ENCODE data around the gene CSF3R. TPM values are rescaled to one million over a fixed set of nuclear protein-coding genes. Genes with fewer than 3 reads are reported as not detected.

The CSF3R gene
- polyA plus RNA-seq, 3 donors = 270 to 1,537 (median 447) TPM

DNA sequence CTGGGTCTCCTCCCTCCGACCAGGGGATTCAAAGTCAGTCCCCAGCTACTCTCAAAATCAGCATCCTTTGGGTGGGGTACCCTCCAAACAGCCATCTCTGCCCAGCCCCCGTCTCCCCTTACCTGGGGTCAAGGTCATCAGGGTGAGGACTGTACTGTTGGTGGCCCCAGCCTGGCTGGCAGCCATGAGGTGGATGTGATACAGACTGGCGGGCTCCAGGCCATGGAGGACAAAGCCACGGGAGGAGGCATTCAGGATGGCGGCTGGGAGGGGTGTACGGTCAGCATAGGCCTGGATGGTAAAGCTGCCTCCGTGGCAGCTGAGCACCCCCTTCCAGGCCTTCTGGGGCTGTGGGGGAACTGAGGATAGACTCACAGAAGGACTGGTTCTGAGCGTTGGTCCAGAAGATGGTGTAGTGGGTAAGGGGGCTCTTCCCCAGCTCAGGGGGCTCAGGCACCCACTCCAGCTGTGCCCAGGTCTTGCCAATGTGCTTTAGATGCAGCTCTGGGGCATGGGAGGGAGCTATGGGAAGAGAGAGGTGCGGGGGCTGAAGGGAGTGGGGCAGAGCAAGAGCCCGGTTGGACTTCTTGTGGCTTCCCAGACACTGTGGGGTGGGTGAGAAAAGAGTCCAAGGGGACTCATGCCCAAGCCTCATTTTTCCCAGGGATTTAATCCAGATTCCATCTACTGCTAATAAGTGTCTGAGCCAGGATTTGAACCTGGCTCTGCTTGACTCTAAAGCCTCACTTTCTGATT lies 14.8 kb downstream of the CSF3R start:
- H3K4me1 ChIP-seq (ENCODE audit: control insufficient read depth in 1 of 2, insufficient read depth in 2 of 2, low read length in 2 of 2) = peaks cover 31 to 33% of the 10 kb centered on the region in 2 donors
- peaks cover 55 to 74% of the 10 kb centered on the region in 2 donors for H3K36me3 Mint-ChIP-seq
- peaks cover 29% of the 10 kb centered on the region for H4K20me1 ChIP-seq (ENCODE audit: insufficient read depth, low read length)
- WGBS (ENCODE audit: insufficient coverage) = 78% methylated on average over 7 of the region's 10 CpGs
- TF ChIP-seq, protein P1, sequence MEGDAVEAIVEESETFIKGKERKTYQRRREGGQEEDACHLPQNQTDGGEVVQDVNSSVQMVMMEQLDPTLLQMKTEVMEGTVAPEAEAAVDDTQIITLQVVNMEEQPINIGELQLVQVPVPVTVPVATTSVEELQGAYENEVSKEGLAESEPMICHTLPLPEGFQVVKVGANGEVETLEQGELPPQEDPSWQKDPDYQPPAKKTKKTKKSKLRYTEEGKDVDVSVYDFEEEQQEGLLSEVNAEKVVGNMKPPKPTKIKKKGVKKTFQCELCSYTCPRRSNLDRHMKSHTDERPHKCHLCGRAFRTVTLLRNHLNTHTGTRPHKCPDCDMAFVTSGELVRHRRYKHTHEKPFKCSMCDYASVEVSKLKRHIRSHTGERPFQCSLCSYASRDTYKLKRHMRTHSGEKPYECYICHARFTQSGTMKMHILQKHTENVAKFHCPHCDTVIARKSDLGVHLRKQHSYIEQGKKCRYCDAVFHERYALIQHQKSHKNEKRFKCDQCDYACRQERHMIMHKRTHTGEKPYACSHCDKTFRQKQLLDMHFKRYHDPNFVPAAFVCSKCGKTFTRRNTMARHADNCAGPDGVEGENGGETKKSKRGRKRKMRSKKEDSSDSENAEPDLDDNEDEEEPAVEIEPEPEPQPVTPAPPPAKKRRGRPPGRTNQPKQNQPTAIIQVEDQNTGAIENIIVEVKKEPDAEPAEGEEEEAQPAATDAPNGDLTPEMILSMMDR (IDR thresholded peaks at IDR 0.05) = no peak
- H3K4me3 Mint-ChIP-seq = no peak overlapping the region
- peaks cover 62 to 71% of the 10 kb centered on the region in 2 donors for H3K36me3 ChIP-seq (replicated peaks in 1 of 2; ENCODE audit: control insufficient read depth in 1 of 2, insufficient read depth in 2 of 2, low read length in 2 of 2)
- H3K27ac ChIP-seq (ENCODE audit: low read depth in 1 of 2, low read length in 2 of 2) = peak overlapping the region in 1 of 2 donors; percentile 99
- DNase-seq = no peak
- no peak overlapping the region for H3K4me2 ChIP-seq (replicated peaks; ENCODE audit: extremely low read depth, low read length, poor library complexity, severe bottlenecking)
- no peak overlapping the region for H3K9ac ChIP-seq (ENCODE audit: insufficient read depth, low read length, poor library complexity, severe bottlenecking)
- H3K9me3 Mint-ChIP-seq = no peaks in the 10 kb centered on the region
- no peak overlapping the region for H2AFZ ChIP-seq (ENCODE audit: insufficient read depth, low read depth, low read length, poor library complexity, severe bottlenecking)
- H3K9me3 ChIP-seq (replicated peaks in 1 of 2; ENCODE audit: control insufficient read depth in 1 of 2, insufficient read depth in 1 of 2, low read length in 2 of 2) = no peaks in the 10 kb centered on the region
- H3K27ac Mint-ChIP-seq = peak overlapping the region in 5 of 7 donors; percentile 6 to 86 (median 30)
- H3K4me3 ChIP-seq (replicated peaks in 1 of 3; ENCODE audit: low read depth in 2 of 3, low read length in 3 of 3) = no peak overlapping the region
- H3K27me3 ChIP-seq (ENCODE audit: control insufficient read depth in 2 of 2, insufficient read depth in 2 of 2, low read length in 2 of 2) = no peaks in the 10 kb centered on the region
- intact Hi-C loops (cut with micrococcal nuclease) = no loop called here
- peaks cover 34% of the 10 kb centered on the region for H3K4me1 Mint-ChIP-seq
- H3K79me2 ChIP-seq (ENCODE audit: insufficient read depth, low read length) = peaks cover 9% of the 10 kb centered on the region
- H3K27me3 Mint-ChIP-seq (ENCODE audit: low read depth in 3 of 3) = peaks cover 0 to 3% (median 2%) of the 10 kb centered on the region in 3 donors

DNA sequence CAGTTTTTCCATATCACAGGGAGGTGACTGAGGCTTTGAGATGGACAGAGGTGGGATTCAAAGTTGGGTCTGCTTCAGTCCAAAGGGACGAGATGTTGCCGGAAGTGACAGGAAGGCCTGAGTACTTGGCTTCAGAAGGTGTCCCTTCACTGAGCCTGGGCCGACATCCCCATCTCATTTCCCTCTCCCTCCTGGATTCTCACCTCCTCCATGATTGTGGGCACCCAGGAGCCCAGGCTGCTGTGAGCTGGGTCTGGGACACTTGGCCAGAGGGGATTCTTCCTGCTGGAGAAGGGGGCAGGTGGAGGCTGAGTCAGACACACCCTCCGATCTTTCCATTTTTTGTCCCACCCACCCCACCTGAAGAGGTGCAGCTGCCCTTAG lies 15.7 kb downstream of the CSF3R start:
- peaks cover 56 to 70% of the 10 kb centered on the region in 2 donors for H3K36me3 Mint-ChIP-seq
- Histone ChIP-seq H4K20me1 (ENCODE audit: insufficient read depth, low read length) (peaks cover 21% of the 10 kb centered on the region), H2AFZ (ENCODE audit: insufficient read depth, low read depth, low read length, poor library complexity, severe bottlenecking) (no peak overlapping the region), H3K4me2 (replicated peaks; ENCODE audit: extremely low read depth, low read length, poor library complexity, severe bottlenecking) (no peak overlapping the region), H3K9me3 (replicated peaks in 1 of 2; ENCODE audit: control insufficient read depth in 1 of 2, insufficient read depth in 1 of 2, low read length in 2 of 2) (no peaks in the 10 kb centered on the region), H3K27ac (ENCODE audit: low read depth in 1 of 2, low read length in 2 of 2) (peak overlapping the region; percentile 39 to 99), H3K9ac (ENCODE audit: insufficient read depth, low read length, poor library complexity, severe bottlenecking) (no peak overlapping the region), H3K27me3 (ENCODE audit: control insufficient read depth in 2 of 2, insufficient read depth in 2 of 2, low read length in 2 of 2) (no peaks in the 10 kb centered on the region), H3K4me1 (ENCODE audit: control insufficient read depth in 1 of 2, insufficient read depth in 2 of 2, low read length in 2 of 2) (peaks cover 31 to 33% of the 10 kb centered on the region in 2 donors), H3K4me3 (replicated peaks in 1 of 3; ENCODE audit: low read depth in 2 of 3, low read length in 3 of 3) (no peak overlapping the region), H3K79me2 (ENCODE audit: insufficient read depth, low read length) (peaks cover 9% of the 10 kb centered on the region), H3K36me3 (replicated peaks in 1 of 2; ENCODE audit: control insufficient read depth in 1 of 2, insufficient read depth in 2 of 2, low read length in 2 of 2) (peaks cover 53 to 67% of the 10 kb centered on the region in 2 donors)
- DNase-seq = no peak
- peak overlapping the region in 3 of 7 donors; percentile 79 to 98 (median 83) for H3K27ac Mint-ChIP-seq
- TF ChIP-seq, protein P1 (IDR thresholded peaks at IDR 0.05) = no peak
- no peak overlapping the region for H3K4me3 Mint-ChIP-seq
- WGBS (ENCODE audit: insufficient coverage) = no CpG with 5 or more reads among the region's 4 CpGs
- intact Hi-C loops (cut with micrococcal nuclease) = no loop called here
- H3K27me3 Mint-ChIP-seq (ENCODE audit: low read depth in 3 of 3) = peaks cover 0 to 3% (median 2%) of the 10 kb centered on the region in 3 donors
- H3K9me3 Mint-ChIP-seq = no peaks in the 10 kb centered on the region
- H3K4me1 Mint-ChIP-seq = peaks cover 34% of the 10 kb centered on the region
